Peyer's patch (tissue), 4 donors: ENCODE data around the gene PLEKHA3. TPM values are rescaled to one million over a fixed set of nuclear protein-coding genes. Genes with fewer than 3 reads are reported as not detected.

Experiments
- DNase-seq, 3 donors: peaks; one replicate each; pipeline ENCODE4 v3.0.0-alpha.2; 2017 to 2019
- H3K27ac ChIP-seq, 4 donors: fragments of 200-600 bp; sonication (generic); one replicate each; pipeline ENCODE4 v1.5.1; 2016 to 2019
- H3K27me3 ChIP-seq, 2 donors: fragments of 200-600 bp; sonication (generic); one replicate each; pipeline ENCODE4 v1.5.1; 2019
- H3K36me3 ChIP-seq, 3 donors: fragments of 200-600 bp; sonication (generic); one replicate each; pipeline ENCODE4 v1.5.1; 2016 to 2019
- H3K4me1 ChIP-seq, 4 donors: fragments of 200-600 bp; sonication (generic); one replicate each; pipeline ENCODE4 v1.5.1; 2016 to 2019
- H3K4me3 ChIP-seq, 4 donors: fragments of 200-600 bp; sonication (generic); 1 replicate in 3 of 4; 2 replicates in 1 of 4; pipeline ENCODE4 v1.5.1; 2016 to 2019; ENCODE audit warnings: mild to moderate bottlenecking in 1 of 4
- H3K9me3 ChIP-seq, 4 donors: fragments of 200-600 bp; sonication (generic); one replicate each; pipeline ENCODE4 v1.5.1; 2016 to 2019; ENCODE audit warnings: mild to moderate bottlenecking in 1 of 4
- POLR2A ChIP-seq, 2 donors: fragments of 450-650 bp; IDR thresholded peaks; one replicate each; pipeline ENCODE4 v1.5.1; 2017; ENCODE audit warnings: antibody characterized with exemption in 2 of 2, mild to moderate bottlenecking in 2 of 2, moderate library complexity in 2 of 2
- total RNA-seq, 4 donors: library from RNA; depleted of rRNA; stranded (reverse); fragments of >200 nt; gene quantifications; one replicate each; pipeline ENCODE4 v1.1.0, GENCODE V29; 2016
- TF ChIP-seq, protein P1 (sequence below), 6 experiments: fragments of 450-650 bp in 4 of 6; fragments of 200-600 bp in 2 of 6; sonication (generic) in 1 of 6; IDR thresholded peaks; one replicate each; pipeline ENCODE4 v1.5.1; 2017 to 2019; ENCODE audit warnings: antibody characterized with exemption in 6 of 6, mild to moderate bottlenecking in 3 of 6, moderate library complexity in 1 of 6

The PLEKHA3 gene
- total RNA-seq, 4 donors from 2014 or later: 7.4 to 13.3 (median 8.6) TPM

DNA sequence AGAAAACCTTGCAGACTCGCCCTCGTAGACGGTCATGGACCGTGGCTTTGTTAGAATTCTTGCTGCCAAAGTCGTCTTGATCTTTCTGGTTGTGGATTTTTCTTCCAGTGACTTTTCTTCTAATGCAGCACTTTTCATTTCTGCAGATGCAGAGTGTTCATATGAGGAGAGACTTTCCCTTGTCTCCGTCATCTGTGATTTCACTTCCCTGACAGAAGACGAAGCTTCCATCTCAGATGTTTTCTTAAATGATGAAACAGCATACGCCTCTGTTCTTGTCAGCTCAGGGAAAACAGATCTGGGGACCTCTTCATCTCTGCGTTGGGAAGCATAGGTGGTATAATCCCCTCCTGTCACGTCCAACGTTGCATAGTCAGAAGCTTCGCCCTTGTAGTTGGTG, 50.9 kb downstream of the PLEKHA3 start:
- Histone ChIP-seq H3K36me3 (peaks cover 0 to 32% (median 0%) of the 10 kb centered on the region in 3 donors), H3K9me3 (no peaks in the 10 kb centered on the region), H3K4me1 (no peaks in the 10 kb centered on the region), H3K27ac (peak overlapping the region in 1 of 4 donors; percentile 7), H3K4me3 (no peak overlapping the region), H3K27me3 (no peaks in the 10 kb centered on the region)
- no peak for TF ChIP-seq POLR2A (IDR thresholded peaks at IDR 0.05)
- TF ChIP-seq, protein P1, sequence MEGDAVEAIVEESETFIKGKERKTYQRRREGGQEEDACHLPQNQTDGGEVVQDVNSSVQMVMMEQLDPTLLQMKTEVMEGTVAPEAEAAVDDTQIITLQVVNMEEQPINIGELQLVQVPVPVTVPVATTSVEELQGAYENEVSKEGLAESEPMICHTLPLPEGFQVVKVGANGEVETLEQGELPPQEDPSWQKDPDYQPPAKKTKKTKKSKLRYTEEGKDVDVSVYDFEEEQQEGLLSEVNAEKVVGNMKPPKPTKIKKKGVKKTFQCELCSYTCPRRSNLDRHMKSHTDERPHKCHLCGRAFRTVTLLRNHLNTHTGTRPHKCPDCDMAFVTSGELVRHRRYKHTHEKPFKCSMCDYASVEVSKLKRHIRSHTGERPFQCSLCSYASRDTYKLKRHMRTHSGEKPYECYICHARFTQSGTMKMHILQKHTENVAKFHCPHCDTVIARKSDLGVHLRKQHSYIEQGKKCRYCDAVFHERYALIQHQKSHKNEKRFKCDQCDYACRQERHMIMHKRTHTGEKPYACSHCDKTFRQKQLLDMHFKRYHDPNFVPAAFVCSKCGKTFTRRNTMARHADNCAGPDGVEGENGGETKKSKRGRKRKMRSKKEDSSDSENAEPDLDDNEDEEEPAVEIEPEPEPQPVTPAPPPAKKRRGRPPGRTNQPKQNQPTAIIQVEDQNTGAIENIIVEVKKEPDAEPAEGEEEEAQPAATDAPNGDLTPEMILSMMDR (IDR thresholded peaks at IDR 0.05): no peak
- no peak for DNase-seq

DNA sequence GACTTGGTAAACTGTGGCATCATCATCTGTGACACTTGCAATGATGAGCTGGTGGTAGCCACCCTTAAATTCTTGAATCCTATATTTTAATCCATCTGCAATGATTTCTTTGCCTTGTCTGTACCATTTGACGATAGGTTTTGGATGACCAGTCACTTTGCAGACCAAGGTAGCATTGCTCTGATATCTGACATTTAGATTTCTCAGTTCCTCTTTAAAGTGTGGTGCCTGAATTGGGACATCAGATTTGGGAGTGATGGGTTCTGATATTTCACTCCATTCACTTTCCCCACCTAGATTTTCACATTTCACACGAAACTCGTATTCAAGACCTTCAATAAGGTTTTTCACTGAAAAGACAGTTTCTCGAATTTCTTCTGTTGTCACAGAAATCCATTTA, 55.8 kb downstream of the PLEKHA3 start:
- Histone ChIP-seq H3K27me3 (no peaks in the 10 kb centered on the region), H3K4me1 (no peaks in the 10 kb centered on the region), H3K27ac (no peak overlapping the region), H3K4me3 (no peak overlapping the region), H3K36me3 (peaks cover 0 to 53% (median 0%) of the 10 kb centered on the region in 3 donors), H3K9me3 (no peaks in the 10 kb centered on the region)
- no peak for TF ChIP-seq POLR2A (IDR thresholded peaks at IDR 0.05)
- TF ChIP-seq, protein P1 (IDR thresholded peaks at IDR 0.05): no peak
- DNase-seq: no peak

DNA sequence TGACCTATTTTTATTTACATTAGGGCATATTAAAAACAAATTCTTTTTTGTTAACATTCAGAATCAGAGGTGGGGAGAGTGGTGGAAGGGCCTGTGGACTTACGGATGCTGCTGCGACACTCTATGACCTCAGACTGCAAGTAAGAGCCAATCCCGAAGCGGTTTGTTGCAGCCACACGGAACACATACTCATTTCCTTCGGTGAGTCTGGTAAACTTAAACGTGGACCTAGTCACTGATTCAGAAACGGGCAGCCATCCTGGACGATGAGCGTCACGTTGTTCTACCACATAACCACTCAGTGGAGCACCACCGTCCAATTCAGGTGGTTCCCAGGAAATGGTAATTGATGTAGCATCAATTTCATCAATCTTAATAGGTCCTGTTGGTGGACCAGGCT, 61.9 kb downstream of the PLEKHA3 start:
- TF ChIP-seq, protein P1 (IDR thresholded peaks at IDR 0.05): no peak
- TF ChIP-seq POLR2A (IDR thresholded peaks at IDR 0.05): no peak
- DNase-seq: no peak
- Histone ChIP-seq H3K4me3 (no peak overlapping the region), H3K27me3 (no peaks in the 10 kb centered on the region), H3K36me3 (peaks cover 0 to 49% (median 0%) of the 10 kb centered on the region in 3 donors), H3K4me1 (no peaks in the 10 kb centered on the region), H3K9me3 (no peaks in the 10 kb centered on the region), H3K27ac (no peak overlapping the region)

DNA sequence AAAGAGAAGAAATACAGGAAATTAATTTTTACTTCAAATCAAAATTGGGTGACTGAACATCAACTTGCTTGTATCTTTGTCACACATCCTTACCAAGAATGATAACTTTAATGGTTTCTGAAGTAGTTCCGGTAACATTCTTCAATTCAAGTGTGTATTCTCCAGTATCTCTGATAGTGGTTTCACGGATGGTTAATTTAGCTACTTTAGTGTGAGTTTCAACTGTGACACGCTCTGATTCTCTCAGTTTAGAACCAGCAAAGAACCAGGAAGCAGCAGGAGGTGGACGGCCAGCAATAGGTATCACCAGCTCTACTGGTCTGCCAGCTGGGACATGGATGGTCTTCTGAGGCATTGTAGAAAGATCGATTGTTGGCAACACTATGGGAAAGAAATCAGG, 62.3 kb downstream of the PLEKHA3 start:
- Histone ChIP-seq H3K9me3 (no peaks in the 10 kb centered on the region), H3K4me3 (no peak overlapping the region), H3K36me3 (peaks cover 0 to 47% (median 0%) of the 10 kb centered on the region in 3 donors), H3K27ac (no peak overlapping the region), H3K4me1 (no peaks in the 10 kb centered on the region), H3K27me3 (no peaks in the 10 kb centered on the region)
- TF ChIP-seq, protein P1 (IDR thresholded peaks at IDR 0.05): no peak
- no peak for TF ChIP-seq POLR2A (IDR thresholded peaks at IDR 0.05)
- no peak for DNase-seq

DNA sequence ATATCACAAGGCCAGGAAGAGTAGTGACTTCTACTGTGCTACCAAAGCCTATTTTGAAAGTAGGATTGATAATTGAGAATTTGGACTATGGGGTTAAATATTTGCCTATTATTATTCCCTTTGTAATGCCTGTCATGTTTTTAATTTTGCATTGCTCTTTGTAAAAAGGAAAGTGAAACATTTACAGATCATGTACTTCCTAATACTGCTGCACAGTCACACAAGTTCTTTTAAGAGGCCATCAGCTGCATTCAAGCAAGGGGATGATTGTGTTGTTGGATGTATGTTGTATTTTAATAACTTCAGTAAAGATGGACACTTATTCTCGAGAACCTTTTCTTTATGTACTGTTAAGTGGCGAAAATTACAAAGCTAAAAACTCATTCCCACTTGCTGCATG, 70.1 kb downstream of the PLEKHA3 start:
- Histone ChIP-seq H3K4me3 (no peak overlapping the region), H3K27ac (no peak overlapping the region), H3K27me3 (no peaks in the 10 kb centered on the region), H3K9me3 (no peaks in the 10 kb centered on the region), H3K36me3 (peaks cover 0 to 31% (median 0%) of the 10 kb centered on the region in 3 donors), H3K4me1 (no peaks in the 10 kb centered on the region)
- no peak for DNase-seq
- TF ChIP-seq, protein P1 (IDR thresholded peaks at IDR 0.05): no peak
- no peak for TF ChIP-seq POLR2A (IDR thresholded peaks at IDR 0.05)

DNA sequence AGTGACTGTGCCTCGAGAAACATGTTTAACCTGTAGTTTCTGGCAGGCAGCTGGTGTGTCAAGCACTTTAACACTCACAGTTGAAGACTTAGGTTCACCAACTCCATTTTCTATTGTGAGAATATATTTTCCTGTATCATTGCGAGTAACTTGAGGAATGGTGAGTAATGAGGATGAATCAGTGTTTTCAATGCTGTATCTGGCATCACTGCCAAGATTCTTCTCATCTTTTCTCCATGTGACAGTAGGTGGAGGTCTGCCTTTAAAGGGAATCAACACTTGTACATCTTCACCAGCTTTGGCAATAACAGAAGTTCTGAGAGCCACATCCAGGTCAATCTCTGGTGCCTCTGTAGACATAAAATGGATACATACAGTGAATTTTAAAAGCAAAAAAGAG, 72.8 kb downstream of the PLEKHA3 start:
- TF ChIP-seq POLR2A (IDR thresholded peaks at IDR 0.05): no peak
- TF ChIP-seq, protein P1 (IDR thresholded peaks at IDR 0.05): no peak
- Histone ChIP-seq H3K4me1 (no peaks in the 10 kb centered on the region), H3K4me3 (no peak overlapping the region), H3K9me3 (no peaks in the 10 kb centered on the region), H3K27ac (no peak overlapping the region), H3K36me3 (peaks cover 0 to 13% (median 0%) of the 10 kb centered on the region in 3 donors), H3K27me3 (no peaks in the 10 kb centered on the region)
- DNase-seq: no peak
